Peyer's patch (tissue), 4 donors: ENCODE measurements around the gene PLSCR2. TPM values are rescaled to one million over a fixed set of nuclear protein-coding genes. Genes with fewer than 3 reads are reported as not detected.
"Not testable (repeated sequence)": the region's sequence is repeated elsewhere in the genome, so short reads cannot be mapped to it uniquely, and the experiment has no call there.

Source experiments
- DNase-seq, 3 donors: peaks; one replicate each; pipeline ENCODE4 v3.0.0-alpha.2; 2017 to 2019
- H3K27ac ChIP-seq, 4 donors: fragments of 200-600 bp; sonication (generic); one replicate each; pipeline ENCODE4 v1.5.1; 2016 to 2019
- H3K27me3 ChIP-seq, 2 donors: fragments of 200-600 bp; sonication (generic); one replicate each; pipeline ENCODE4 v1.5.1; 2019
- H3K36me3 ChIP-seq, 3 donors: fragments of 200-600 bp; sonication (generic); one replicate each; pipeline ENCODE4 v1.5.1; 2016 to 2019
- H3K4me1 ChIP-seq, 4 donors: fragments of 200-600 bp; sonication (generic); one replicate each; pipeline ENCODE4 v1.5.1; 2016 to 2019
- H3K4me3 ChIP-seq, 4 donors: fragments of 200-600 bp; sonication (generic); 1 replicate in 3 of 4; 2 replicates in 1 of 4; pipeline ENCODE4 v1.5.1; 2016 to 2019; ENCODE audit warnings: mild to moderate bottlenecking in 1 of 4
- H3K9me3 ChIP-seq, 4 donors: fragments of 200-600 bp; sonication (generic); one replicate each; pipeline ENCODE4 v1.5.1; 2016 to 2019; ENCODE audit warnings: mild to moderate bottlenecking in 1 of 4
- POLR2A ChIP-seq, 2 donors: fragments of 450-650 bp; IDR thresholded peaks; one replicate each; pipeline ENCODE4 v1.5.1; 2017; ENCODE audit warnings: antibody characterized with exemption in 2 of 2, mild to moderate bottlenecking in 2 of 2, moderate library complexity in 2 of 2
- total RNA-seq, 4 donors: library from RNA; depleted of rRNA; stranded (reverse); fragments of >200 nt; gene quantifications; one replicate each; pipeline ENCODE4 v1.1.0, GENCODE V29; 2016
- TF ChIP-seq, protein P1 (sequence below), 6 experiments: fragments of 450-650 bp in 4 of 6; fragments of 200-600 bp in 2 of 6; sonication (generic) in 1 of 6; IDR thresholded peaks; one replicate each; pipeline ENCODE4 v1.5.1; 2017 to 2019; ENCODE audit warnings: antibody characterized with exemption in 6 of 6, mild to moderate bottlenecking in 3 of 6, moderate library complexity in 1 of 6

Gene PLSCR2
- total RNA-seq, 4 donors from 2014 or later: not detected

DNA sequence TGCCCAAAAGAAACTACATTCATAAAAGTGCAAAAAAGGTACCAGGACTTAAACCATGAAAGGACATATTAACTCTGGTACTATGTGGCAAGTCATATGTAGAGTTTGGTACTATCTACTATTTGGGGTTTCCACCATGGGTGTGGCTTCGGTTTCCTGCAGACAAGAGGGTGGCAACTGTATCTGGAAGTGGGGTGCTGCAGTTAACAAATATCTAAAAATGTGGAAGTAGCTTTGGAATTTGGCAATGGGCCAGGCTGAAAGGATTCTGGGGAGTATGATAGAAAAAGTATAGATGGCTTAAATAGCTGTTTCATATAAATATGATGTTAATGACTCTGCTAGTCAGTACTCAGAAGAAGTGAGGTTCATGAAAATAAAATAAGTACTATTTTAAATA is 44.0 kb downstream of the PLSCR2 start:
- DNase-seq: no peak
- H3K27me3 ChIP-seq: no peaks in the 10 kb centered on the region

DNA sequence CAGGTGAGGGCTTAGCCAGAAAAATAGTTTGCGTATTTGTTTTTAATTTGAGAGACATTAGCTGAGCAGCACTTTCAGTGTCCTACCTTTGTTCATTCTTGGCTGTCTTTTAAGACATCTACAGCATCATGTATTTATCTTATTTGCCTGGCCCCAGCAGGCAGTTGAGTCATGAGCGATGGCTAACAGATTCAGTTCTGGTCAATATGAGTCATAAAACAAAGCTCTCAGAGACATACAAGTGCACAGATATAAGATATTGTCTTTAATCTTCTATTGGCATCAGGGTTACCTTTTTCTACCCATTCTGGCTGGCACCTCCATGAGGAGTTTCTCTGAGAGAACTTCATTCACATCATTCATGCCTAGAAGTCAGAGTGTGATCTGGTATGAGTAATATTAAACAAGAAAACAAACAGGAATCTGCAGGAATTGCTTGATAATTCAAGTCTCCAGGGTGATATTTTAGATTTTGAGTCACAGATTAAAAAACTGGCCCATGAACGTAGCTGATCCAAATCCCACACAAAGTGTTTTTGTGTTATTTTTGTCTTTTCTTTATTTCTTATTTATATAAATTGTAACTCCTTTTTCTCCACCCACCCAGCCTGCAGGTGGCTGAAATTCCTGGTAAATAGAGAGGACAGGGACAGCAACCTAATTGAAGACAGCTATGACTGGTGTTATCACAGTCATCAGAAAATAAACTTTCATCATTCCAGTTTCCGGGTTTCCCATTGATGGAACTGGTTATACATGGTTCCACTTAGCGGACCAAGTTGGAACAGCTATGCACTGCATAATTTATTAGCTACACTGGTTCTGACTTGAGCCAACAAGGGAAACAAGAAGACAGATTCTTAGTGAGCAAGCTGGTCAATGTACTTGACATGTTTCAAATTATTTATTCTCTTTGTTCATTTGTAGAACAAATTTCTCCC is 47.3 kb downstream of the PLSCR2 start:
- no peak for TF ChIP-seq POLR2A (IDR thresholded peaks at IDR 0.05)
- TF ChIP-seq, protein P1, sequence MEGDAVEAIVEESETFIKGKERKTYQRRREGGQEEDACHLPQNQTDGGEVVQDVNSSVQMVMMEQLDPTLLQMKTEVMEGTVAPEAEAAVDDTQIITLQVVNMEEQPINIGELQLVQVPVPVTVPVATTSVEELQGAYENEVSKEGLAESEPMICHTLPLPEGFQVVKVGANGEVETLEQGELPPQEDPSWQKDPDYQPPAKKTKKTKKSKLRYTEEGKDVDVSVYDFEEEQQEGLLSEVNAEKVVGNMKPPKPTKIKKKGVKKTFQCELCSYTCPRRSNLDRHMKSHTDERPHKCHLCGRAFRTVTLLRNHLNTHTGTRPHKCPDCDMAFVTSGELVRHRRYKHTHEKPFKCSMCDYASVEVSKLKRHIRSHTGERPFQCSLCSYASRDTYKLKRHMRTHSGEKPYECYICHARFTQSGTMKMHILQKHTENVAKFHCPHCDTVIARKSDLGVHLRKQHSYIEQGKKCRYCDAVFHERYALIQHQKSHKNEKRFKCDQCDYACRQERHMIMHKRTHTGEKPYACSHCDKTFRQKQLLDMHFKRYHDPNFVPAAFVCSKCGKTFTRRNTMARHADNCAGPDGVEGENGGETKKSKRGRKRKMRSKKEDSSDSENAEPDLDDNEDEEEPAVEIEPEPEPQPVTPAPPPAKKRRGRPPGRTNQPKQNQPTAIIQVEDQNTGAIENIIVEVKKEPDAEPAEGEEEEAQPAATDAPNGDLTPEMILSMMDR (IDR thresholded peaks at IDR 0.05): no peak
- Histone ChIP-seq H3K9me3 (no peaks in the 10 kb centered on the region), H3K27ac (no peak overlapping the region), H3K36me3 (no peaks in the 10 kb centered on the region), H3K4me1 (no peaks in the 10 kb centered on the region), H3K4me3 (no peak overlapping the region), H3K27me3 (no peaks in the 10 kb centered on the region)
- DNase-seq: no peak

More for the DNA sequence above, 44.0 kb downstream of the PLSCR2 start:
- Histone ChIP-seq H3K36me3 (no peaks in the 10 kb centered on the region), H3K9me3 (no peaks in the 10 kb centered on the region), H3K4me1 (no peaks in the 10 kb centered on the region), H3K4me3 (no peak overlapping the region), H3K27ac (no peak overlapping the region)
- TF ChIP-seq, protein P1 (IDR thresholded peaks at IDR 0.05): no peak
- no peak for TF ChIP-seq POLR2A (IDR thresholded peaks at IDR 0.05)

- TF ChIP-seq, protein P1 (IDR thresholded peaks at IDR 0.05): no peak
- no peak for TF ChIP-seq POLR2A (IDR thresholded peaks at IDR 0.05)
- Histone ChIP-seq H3K27ac (no peak overlapping the region), H3K36me3 (no peaks in the 10 kb centered on the region), H3K27me3 (no peaks in the 10 kb centered on the region), H3K4me3 (no peak overlapping the region), H3K4me1 (no peaks in the 10 kb centered on the region), H3K9me3 (peaks cover 0 to 4% (median 0%) of the 10 kb centered on the region in 4 donors)
- DNase-seq: no peak
Measured at GRCh38 chr3:146416366-146416765, 53.0 kb downstream of the PLSCR2 start.

DNA sequence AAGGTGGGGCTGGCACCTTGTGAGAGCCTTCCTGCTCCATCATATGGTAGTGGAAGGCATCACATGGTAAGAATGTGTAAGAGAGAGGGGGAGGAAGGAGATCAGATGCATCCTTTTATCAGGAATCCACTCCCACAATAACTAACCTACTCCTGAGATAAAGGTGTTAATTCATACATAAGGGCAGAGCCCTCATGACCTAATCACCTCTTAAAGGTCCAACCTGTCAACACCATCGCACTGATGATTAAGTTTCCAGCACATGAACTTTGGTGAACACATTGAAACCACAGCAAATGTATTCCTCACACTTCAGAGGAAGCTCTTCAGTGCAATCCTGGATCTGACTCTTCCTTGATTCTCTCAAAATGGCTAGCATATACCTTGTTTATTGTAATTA is 55.4 kb downstream of the PLSCR2 start:
- H3K36me3 ChIP-seq: no peaks in the 10 kb centered on the region
- H3K4me3 ChIP-seq: no peak overlapping the region
- H3K27ac ChIP-seq: no peak overlapping the region
- H3K9me3 ChIP-seq: peaks cover 0 to 4% (median 0%) of the 10 kb centered on the region in 4 donors
- no peaks in the 10 kb centered on the region for H3K4me1 ChIP-seq
- H3K27me3 ChIP-seq: no peaks in the 10 kb centered on the region
- no peak for DNase-seq
- TF ChIP-seq, protein P1 (IDR thresholded peaks at IDR 0.05): no peak
- TF ChIP-seq POLR2A (IDR thresholded peaks at IDR 0.05): no peak

DNA sequence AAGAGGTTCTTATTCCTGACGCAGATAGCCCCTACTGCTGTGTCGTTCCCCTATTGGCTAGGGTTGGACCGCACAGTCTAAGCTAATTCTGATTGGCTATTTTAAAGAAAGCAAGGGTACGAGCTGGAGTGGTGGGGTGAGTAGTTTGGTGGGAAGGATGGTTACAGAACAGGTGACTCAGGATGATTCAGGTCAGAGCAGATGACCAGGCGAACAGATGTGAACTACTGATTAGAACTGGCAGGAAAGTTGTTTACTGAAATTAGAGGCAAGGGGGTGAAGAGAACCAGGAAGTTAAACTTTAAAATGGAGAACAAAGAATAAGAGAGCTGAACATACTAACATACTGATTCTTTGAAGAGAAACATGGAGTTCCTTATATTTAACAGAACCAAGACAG is 56.6 kb downstream of the PLSCR2 start:
- H3K27ac ChIP-seq, DNase-seq, H3K4me1 ChIP-seq, H3K4me3 ChIP-seq, H3K36me3 ChIP-seq, H3K27me3 ChIP-seq, H3K9me3 ChIP-seq: not testable (repeated sequence)

DNA sequence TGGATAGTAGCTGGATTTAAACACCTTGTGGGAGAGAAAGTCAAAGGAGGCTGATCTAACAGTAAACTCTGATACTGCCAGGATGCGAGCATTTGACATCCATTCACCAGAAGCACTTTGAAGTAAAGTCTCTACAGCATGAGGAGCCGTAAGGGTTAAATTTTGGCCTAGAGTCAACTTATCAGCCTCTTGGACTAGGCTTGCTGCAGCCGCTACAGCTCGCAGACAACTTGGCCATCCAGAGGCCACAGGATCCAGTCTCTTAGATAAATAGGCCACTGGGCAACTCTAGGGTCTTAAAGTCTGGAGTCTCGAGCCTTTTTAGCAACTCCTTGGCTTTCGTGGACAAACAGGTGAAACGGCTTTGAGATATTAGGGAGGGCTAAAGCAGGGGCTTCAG is 61.4 kb downstream of the PLSCR2 start:
- no peak for TF ChIP-seq POLR2A (IDR thresholded peaks at IDR 0.05)
- TF ChIP-seq, protein P1 (IDR thresholded peaks at IDR 0.05): no peak
- Histone ChIP-seq H3K9me3 (peaks cover 0 to 4% (median 0%) of the 10 kb centered on the region in 4 donors), H3K4me1 (no peaks in the 10 kb centered on the region), H3K27me3 (no peaks in the 10 kb centered on the region), H3K36me3 (no peaks in the 10 kb centered on the region), H3K4me3 (no peak overlapping the region), H3K27ac (no peak overlapping the region)
- no peak for DNase-seq
